ENCODE results near the gene ACER2.

Gene ACER2

DNA sequence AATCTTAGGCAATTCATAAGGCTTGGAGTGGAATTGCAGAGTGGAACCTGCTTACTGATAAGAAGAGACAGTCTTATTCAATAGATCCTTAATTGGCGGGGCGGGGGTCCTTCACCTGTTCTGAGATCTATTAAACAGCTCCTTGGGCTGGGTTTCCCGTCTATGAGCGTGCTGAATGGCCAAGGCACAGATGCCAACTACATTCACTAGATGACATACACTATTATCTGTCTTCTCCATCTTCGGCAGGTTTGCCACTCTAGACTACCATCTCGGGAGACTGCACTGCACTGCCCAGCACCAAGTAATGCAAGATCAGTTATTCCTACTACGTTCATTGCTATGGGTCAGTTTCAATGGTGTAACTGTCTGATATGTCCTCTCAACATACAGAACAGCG is 81.5 kb downstream of the ACER2 start:
- no peak for DNase-seq

DNA sequence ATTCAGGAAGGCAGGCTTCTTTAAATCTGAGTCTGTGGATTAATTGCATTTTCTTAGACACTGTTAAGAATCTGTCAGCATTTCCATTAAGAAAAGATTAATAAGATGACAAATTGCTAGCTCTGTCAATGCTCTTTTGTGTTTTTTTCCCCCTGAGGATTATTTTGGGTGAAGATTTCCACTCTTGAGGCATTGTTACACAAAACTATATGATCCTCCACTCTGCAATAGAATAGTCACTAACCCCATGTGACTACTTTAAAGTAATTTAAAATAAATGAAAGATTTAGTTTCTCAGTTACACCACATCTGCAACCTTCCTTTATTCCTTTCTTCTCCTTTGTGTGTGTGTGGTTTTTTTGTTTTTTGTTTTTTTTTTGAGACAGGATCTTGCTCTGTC is 82.0 kb downstream of the ACER2 start:
- DNase-seq: no peak

DNA sequence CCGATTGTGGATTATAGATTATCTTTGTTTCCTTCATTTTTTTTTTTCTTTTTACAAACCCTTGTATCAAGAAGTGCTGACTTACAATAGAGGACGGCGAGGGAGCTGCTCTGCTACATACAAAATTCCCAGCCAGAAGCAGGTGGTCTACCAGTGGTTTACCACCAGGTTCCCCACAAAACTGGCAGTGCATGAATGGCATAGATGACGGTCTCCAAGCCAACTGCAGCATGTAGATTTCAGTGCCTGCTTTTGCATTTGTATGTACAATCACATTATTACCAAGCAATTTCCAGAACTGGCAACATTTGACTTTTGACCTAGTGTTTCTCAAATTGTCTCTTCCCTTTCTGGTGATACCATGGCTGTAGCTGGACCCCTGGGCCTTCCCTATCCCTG is 84.0 kb downstream of the ACER2 start:
- no peak for DNase-seq

DNA sequence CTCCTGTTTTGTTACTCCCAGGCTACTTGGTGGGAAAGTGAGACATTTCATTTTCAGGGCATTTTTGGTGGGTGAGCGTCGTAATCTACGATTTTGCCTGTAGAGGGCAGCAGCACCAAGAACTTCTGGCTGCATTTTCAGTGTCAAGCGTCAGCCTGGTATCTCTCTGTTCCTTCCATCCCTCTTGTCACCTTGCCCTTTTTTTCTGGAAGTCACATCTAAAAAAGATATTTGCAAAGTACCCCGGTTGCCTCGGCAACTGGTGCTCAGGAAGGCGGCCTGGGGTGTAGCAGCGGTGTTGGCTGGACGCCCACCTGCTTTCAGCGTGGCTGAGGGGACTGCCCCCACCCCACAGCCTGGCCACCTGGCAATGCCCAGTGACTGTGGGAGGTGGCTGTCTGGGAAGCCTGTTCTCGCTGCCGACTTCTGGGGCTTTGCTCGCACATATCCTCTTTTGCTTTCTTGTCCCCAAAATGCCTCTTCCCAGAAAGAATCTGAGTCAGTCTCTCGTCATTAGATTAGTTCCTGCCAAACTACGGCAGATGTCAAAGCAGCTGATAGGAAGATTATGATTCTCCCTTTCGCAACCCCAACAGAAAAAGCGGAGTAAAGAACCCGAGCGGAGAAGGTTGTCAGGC is 84.5 kb downstream of the ACER2 start:
- DNase-seq: no peak

GRCh38 chr9:19493876-19494275 is 85.1 kb downstream of the ACER2 start:
- DNase-seq: no peak

GRCh38 chr9:19495186-19496028 is 86.6 kb downstream of the ACER2 start:
- no peak for DNase-seq

DNA sequence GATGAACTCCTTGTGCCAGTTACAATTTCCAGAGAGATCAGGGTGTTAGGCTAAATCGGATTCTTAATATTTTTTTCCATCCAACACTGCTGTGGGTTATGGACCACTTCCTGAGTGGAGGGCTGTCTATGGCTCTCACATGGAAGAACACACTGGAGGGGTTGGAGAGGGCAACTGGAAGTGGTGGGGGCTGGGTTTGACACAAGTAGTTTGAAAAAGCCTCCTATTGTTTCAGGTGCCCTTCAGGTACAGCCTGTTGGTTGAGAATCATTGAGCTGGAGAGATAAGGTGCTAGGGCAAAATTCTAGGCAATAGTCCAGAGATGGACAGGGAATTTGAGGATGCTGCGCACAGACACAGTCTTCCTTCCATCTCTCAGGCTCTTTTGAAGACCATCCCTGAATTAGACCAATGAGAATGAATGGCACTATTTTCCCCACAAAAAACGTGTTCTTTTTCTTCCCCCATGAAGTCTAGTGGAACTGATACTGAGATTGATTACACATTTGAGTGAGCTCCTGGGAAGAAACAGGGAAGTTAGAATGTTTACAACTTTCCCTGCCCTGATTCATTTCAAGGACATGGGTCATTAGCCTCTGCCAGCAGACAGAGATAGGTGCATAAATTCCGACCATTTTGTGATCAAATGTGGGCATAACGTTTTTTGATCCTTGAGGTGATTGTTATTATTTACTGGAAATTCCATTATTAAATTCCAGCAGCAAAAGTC is 87.7 kb downstream of the ACER2 start:
- DNase-seq: no peak

- DNase-seq: no peak
These were observed 88.5 kb downstream of the ACER2 start for GRCh38 chr9:19497276-19497675.

DNA sequence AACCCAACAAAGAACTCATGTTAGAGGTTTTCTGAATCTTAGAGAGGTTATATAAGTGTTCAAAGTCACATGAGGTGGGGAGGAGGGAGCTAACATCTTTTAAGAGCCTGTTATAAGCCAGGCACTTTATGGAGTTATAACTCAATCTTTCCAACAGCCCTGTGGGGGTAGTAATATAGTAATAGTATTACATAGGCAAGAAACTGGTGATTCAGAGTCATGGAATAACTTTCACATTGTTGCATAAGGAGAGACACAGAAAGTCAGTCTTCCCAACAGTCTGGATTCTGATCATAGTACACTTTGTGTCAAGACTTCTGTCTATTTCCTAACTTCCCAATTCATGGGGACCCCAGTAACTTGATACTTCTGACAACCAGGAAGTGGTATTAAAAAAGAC is 89.2 kb downstream of the ACER2 start:
- no peak for DNase-seq

Data from effector CD8-positive, alpha-beta T cell (primary cell).